Measurements from ENCODE around the gene CCL19. TPM values are rescaled to one million over a fixed set of nuclear protein-coding genes. Genes with fewer than 3 reads are reported as not detected.
"Not testable (repeated sequence)": the region's sequence is repeated elsewhere in the genome, so short reads cannot be mapped to it uniquely, and the experiment has no call there.

Gene CCL19
- total RNA-seq (2014; rRNA removed; shearing (Covaris generic)): not detected in 2 replicates

DNA sequence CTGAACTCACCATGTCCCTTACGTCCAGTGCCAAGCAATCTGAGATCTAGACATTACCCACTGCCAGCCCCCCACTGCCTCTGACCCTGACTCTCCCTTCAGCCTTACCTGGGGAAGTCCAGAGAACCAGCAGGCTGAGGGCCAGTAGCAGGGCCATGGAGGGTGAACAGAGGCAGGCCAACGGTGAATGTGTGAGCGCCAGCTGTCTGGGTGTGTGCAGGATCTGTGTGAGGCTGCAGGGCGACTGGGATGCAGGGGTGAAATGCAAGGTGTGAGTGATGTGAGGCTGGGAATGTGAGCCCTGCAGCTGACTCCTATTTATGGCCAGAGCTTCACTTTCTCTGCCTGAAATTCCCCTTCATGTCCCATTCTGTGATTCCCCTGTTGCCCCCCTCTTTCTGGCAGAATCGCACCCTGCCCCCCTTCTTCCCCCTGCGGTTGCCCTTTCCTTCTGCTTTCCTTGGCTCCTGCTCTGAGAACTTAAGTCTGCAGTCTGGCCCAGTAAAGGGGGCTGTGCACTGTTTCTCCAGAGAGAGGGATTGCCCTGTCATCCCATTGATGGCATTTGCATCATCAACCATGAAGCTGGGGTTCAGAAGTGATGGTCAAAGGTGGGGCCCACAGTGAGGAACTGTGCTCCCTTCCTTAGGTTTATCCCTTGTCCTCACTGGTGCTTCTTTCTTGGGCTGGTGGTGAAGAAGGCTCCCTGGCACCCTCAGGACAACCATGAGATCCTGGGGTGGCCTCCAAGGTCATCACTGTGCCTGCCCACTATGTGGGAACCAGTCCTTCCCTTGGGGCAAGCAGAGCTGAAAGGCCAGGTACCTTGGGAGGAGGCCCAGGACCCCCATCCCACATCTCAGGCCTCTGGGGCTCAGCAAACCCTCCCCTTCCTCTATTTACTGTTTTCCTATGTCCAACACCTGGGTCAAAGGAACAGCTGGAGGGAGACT, at the start of gene CCL19:
CCL19 (minus strand) TSS at position 294 of the 953 bp plus-strand sequence; CDS start at position 157, 137 bp downstream.
- DNase-seq (ENCODE audit: low read depth): no peak

DNA sequence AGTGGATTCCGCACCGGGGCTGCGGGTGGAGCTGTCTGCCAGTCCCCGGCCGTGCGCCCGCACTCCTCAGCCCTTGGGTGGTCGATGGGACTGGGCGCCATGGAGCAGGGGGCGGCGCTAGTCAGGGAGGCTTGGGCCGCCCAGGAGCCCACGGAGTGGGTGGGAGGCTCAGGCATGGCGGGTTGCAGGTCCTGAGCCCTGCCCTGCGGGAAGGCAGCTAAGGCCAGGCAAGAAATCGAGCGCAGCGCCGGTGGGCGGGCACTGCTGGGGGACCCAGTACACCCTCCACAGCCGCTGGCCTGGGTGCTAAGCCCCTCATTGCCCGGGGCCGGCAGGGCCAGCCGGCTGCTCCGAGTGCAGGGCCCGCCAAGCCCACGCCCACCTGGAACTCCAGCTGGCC, 49.1 kb upstream of the CCL19 start:
- not testable (repeated sequence) for DNase-seq (ENCODE audit: low read depth)

DNA sequence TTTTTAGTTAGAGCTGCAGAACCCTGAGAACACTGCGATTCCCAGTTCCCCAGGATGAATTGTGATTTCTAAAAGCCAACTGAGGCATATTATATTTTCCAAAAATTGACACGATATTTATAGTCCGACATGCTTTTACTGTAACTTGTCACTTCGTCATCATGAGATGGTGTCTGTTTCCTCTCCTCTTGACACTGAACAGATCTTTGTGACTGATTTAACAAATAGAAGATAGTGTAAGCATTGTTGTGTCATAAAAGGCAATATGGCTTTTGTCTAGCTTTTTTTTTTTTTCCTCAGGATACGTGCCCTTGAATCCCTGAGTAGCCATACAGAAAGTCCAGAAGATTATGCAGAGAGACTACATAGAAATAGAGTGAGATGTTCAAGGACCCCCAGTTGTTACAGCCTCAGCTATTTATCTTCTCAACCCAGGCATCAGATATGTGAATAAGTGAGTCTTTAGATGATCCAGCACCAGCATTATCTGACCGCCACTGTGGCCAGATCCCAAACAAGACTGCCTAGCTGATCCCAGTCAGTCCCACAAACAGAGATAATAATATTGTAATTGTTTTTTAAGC, 46.7 kb upstream of the CCL19 start:
- no peak for DNase-seq (ENCODE audit: low read depth)

DNA sequence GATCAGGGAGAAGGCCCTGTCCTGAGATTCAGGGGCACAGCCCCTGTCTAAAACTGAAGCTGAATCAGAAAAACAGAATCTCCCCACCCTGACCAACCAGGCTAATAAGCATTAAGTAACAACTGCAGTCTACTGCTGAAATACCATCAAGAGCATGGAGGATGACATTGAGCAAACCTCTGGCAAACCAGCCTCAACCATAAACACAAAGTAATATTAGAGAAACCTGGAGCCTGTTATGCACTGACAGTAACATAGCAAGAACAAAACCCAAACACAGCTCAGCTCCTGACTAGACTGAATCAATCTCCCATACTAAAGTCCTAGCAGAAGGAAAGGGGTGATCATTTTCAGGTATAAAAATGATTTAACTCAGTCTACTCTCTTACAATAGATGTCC, 43.6 kb upstream of the CCL19 start:
- no peak for DNase-seq (ENCODE audit: low read depth)

DNA sequence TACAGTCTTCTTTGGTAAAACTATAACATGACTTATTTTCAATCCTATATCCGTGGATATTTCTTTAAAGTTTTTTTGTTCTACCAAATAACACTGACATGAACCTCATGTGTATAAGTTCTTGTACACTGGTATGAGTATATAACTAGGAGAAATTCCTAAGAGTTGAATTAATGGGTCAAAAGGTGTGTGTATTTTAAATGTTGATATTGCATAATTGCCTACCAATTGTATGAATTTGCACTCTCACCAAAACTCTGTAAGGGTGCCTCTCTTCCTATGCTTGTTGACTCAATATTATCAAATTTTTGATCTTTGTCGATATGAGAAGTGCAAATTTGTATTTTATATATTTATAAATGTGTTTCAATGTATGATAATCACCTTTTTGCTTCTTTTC, 41.8 kb upstream of the CCL19 start:
- no peak for DNase-seq (ENCODE audit: low read depth)

DNA sequence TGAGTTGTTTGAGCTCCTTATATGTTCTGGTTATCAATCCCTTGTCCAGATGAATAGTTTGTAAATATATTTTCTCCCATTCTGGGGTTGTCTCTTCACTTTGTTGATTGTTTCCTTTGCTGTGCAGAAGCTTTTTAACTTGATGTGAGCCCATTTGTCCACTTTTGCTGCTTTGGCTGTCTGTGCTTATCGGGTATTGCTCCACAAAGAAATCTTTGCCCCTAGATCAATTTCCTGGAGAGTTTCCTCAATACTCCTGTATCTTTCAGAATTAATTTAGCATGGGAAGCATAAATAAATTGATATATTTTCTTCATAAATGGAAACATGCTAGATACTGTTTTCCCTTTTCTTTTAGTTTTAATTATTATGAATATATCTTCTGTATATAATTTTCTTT, 41.4 kb upstream of the CCL19 start:
- DNase-seq (ENCODE audit: low read depth): no peak

DNA sequence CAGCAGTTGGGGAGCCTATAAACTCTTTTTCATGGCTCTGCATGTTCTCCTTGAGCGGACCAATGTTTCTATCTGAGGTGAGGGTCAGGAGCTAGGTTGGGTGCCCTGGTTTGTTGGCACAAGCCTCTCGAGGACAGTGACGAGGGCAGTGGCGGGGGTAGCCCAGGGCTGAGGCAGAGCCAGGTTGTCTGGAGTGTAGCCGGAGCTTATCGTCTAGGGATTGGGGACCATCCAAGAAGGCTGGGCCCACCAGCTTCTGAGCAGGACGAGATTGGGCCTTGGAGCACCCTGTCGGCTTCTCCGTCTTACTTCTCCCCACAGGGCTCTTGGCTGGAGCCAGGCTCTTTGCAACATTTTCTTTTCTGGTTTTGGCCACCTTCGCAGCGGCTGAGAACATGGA, 32.1 kb upstream of the CCL19 start:
- no peak for DNase-seq (ENCODE audit: low read depth)

DNA sequence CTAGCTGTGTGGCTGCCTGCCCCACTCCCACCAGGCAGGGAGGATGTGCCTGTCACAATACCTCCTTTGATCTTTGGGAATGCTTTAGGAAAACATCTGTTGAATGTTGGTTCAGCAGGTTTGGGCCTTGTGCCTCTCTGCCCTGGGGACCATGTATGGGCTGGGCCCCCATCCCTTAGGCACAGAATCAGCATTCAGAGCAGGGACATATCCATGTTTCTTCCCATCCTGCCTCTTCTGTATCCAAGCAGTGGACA, 28.6 kb upstream of the CCL19 start:
- not testable (repeated sequence) for DNase-seq (ENCODE audit: low read depth)

DNA sequence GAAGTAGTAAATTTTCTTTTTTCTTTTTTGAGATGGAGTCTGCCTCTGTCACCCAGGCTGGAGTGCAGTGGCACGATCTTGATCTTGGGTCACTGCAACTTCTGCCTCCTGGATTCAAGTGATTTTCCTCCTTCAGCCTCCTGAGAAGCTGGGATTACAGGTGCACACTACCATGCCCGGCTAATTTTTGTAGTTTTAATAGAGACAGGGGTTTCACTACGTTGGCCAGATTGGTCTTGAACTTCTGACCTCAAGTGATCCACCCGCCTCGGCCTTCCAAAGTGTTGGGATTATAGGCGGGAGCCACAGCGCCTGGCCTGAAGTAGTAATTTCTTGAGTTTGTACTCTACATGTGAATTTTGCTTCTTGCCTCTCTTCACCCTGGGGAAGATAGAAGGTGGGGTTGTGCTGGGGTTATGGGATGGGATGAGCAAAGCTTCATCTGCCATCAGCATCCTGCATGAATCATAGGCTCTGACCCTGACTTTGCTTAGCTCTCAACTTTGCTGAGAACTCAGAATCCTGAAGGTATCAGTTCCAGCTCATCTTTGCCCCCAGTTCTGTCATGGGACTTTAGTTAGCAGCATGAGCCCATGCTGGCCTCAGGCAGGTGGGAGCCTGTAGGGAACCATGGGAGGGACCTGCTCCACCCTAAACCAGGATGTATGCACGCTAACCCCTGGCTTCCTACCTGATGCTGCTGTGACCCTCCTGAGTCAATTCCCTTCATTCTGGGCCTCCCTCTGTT, 28.1 kb upstream of the CCL19 start:
- no peak for DNase-seq (ENCODE audit: low read depth)

DNA sequence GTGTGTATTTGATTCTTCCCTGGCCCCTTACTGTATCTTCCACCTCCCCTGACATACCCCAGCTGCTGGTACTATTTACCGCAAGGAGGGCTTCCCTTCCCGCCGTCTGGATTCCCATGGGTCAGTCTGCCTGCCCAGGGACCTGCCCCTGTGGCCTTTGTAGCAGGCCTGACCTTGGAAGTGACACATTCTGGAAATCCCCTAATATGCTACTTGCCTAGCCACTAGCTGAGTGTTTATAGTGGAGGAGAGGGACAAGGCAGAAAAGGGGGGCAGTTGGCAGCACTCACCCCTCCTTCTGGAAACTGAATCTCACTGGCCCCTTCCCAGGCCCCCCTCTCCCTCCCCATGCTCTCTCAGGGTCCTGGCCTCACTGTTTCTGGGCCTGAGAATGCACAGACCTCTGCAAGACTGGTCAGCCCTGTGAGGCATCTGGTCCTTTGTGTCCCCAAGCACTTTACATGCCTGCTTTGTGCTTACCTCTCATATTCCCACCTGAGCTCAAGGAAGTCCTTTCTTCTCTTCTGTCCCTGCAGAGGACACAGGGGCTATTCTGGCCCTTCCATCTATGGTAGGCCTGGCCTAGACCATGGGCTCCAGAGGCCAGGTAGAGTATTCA, 27.0 kb upstream of the CCL19 start:
- DNase-seq (ENCODE audit: low read depth): peak; percentile 11

DNA sequence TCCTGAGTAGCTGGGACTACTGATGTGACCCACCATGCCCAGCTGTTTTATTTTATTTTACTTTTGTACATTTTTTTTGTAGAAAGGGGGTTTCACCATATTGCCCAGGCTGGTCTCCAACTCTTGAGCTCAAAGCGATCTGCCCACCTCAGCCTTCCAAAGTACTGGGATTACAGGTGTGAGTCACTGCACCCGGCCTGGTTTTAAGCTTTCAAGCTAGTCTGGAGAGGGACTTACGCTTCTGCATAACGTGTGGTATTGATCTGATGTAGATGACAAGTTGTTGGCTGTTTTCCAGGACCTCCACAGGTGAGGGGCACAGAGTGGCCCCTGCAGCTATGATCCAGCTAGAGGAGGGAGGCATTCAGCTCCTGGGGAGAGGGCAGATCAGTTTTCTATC, 25.6 kb upstream of the CCL19 start:
- DNase-seq (ENCODE audit: low read depth): no peak

DNA sequence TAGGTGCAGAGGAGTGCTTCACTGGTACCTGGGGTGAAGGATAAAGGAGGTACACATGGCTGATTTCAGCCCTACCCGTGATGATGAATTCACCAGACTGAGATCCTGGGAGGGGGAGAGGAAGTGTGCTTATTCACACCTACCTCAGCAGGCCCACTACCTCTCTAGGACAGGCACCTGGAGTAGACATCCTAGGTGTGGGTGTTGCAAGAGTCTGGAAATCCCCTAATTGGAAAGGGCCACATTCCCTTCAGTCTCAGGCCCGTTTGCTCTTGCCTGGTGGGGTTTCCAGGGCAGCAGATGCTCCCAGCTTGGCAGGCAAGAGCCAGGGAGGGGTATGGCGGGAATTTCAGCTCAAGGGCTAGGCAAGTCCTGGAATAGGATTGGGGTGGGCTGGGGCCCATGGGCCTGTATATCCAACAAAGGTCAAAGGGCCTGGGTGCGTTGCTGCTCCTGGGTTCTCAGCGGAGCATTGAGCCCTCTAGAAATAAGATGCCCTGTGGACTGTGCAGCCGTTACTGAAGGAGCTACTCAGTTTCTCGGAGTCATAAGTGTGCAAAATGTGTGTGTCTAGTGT, 24.7 kb upstream of the CCL19 start:
- DNase-seq (ENCODE audit: low read depth): no peak

DNA sequence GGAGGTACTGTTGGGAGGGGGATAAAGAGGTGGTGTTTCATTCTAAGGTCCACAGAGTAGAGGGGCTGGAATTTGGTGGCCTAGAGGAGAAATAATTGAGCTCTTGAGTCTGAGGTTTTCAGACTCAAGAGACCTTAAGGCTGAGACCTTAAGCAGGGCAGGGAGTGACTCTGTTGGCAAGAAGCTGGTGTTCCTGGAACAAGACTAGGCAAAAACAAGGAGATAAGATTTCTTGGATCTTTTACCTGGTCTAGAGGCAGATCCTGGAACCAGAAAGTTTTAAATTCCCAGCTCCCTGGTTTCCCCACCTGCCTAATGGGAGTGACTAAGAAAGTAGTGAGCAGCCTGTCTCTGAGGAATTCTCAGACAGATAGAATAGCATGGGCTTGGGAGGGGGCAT, 22.9 kb upstream of the CCL19 start:
- DNase-seq (ENCODE audit: low read depth): no peak

DNA sequence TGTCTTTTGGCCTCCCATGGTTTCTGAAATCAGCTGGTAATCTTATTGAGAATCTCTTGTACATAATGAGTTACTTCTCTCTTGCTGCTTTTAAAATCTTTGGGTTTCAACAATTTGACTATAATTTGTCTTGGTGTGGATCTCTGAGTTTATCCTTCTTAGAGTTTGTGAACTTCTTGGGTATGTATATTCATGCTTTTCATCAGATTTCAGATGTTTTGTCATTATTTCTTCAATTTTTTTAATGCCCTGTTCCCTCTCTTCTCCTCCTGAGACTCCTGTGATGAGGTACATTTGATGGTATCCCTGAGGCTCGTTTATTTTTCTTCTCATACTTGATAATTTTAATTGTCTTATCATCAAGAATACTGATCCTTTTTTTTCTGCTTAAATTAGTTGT, 21.1 kb upstream of the CCL19 start:
- DNase-seq (ENCODE audit: low read depth): no peak

DNA sequence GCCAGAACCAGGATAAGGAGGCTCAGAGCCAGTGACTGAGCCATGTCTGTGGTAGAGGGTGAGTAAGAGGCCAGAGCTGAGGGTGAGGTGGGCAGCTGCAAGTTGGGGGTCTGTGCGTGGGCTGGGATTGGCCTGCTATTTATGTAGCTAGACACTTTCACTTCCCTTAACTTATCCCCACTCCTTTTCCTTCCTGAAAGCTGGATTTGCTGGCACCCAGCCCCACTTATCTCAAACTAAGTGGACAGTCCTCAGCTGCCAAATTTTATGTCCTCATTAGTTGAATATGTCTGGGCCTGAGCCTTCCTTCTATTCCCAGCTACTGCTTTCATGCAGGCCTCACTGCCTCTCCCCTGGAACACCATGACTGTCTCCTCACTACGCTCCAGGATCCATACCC, 18.9 kb upstream of the CCL19 start, which contains the start of gene CCL21:
CCL21 (minus strand) TSS at position 114 of the 400 bp plus-strand sequence; CDS start at position 44, 70 bp downstream.
- no peak for DNase-seq (ENCODE audit: low read depth)

DNA sequence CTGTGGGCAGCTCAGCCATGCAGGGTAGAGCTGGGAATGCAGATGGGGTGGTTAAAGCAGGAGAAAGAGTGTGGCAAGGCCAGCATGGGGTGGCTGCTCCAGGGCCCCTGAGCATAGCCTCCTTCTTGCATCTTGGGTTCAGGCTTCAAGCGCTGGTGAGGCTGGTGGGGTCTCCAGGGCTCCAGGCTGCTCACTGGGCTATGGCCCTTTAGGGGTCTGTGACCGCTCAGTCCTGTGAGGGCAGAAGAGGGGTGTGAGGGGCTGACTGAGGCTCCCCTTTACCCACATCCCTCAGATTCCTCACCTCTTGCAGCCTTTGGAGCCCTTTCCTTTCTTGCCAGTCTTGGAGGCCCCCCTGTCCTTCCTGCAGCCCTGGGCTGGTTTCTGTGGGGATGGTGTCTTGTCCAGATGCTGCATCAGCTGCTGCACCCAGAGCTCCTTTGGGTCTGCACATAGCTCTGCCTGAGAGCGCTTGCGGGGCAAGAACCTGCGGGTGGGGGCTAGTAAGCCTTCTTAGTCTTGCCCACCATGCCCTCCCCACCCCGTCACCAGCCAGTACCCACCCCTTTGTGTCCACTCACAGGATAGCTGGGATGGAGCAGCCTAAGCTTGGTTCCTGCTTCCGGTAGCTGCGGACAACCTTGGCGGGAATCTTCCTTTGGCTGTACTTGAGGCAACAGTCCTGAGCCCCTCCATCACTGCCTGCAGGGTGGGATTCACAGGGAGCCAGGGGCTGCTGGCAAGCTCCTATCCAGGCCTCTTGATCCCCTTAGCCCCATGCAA, 18.3 kb upstream of the CCL19 start:
- no peak for DNase-seq (ENCODE audit: low read depth)

DNA sequence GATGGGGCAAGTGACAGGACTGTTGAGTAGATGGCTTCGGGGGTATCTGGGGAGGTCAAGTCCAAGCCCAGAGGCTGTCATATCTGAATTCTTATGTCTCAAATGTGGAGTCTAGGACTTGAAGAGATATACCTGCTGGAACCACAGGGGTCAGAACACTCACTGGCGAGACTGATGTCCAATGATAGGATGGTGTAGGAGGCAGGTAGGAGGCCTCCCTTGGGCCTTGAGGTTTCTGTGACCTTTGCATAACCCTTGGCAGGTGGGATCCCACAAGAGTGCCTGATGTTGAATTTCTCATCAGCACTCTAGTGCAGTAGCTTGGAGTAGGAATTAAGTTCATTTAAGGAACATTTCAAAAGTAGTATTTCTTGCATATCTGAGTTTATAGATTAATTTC, 16.1 kb upstream of the CCL19 start:
- DNase-seq (ENCODE audit: low read depth): no peak

DNA sequence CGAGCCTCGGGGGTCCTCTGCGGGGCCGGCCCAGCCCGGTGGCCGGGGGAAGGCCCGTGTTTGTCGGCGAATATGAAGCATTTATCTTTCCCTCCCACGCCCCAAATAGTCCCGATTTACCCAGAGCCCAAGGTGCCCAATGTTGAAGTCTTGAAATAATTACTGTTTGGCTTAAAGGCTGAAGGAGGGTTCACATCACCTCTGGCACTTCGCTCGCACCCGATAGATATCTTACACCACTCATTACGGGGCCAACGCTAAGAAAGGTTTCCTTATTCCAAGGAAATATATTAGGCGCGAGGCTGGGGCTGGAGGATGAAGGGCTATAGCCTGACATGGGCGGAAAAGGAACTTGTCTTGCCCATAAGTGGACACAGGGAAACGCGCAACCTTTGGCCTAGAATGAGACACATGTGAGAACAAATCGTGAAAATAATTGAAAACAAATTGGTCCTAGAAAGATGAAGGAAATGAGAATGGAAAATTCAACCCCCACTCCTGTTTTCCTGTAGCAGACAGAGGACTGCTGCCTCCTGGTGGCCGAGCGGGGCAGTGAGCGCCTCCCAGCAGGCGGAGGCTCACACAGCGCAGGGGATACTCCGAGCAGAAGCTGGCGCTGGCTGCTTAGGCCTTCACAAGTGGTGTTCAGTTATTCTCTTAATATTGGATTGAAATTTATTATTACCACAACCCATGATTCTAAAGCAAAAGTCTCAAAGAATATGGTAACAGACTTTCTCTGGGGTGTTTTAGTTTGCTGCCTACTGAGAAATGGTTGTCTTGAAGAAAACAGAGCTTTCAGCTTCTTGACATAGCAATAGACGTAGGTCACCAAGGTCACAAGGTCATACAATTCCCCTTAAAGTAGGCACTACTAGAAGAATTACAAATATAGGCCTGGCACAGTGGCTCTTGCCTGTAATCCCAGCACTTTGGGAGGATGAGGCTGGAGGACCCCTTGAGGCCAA, 11.0 kb upstream of the CCL19 start:
- DNase-seq (ENCODE audit: low read depth): peak; percentile 52

DNA sequence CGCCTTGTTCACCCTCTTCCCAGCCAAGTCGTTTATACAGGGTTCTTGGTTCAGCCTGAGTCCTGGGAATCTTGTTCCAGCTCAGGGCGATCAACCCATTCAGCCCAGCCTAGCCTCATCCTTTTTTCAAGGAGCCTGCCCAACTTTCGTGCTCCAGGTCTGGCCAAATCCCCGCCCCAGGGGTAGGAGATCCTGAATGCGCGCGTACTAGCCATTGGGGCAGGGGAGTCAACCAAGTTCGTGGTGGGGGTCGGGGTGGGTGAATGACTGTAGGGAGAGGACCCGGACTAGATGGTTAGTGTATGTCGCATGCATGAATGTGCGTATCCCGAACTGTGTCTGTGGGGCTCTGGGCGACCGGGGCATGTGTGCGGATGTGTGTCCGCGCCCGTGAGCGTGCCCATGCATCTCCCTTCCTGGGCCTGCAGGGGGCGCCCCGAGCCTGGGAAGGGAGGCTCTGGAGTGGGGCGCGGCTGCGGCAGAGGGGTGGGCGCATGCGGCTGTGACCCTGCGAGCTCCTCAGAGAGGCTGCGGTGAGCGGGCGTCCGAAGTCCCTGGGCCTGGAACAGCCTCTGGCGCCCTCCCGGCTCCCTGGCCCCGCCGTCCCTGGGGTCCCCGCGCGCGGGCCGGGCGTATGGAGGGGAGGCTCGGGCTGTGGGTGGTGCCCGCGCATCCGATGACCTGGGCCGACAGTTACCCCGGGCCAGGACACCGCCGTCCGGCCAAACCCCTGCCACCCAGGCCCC, 10.1 kb upstream of the CCL19 start:
- peak; percentile 34 for DNase-seq (ENCODE audit: low read depth)
